GM18867 (cell line): ENCODE measurements around the gene FHIT.

Source experiments
- ATAC-seq: cut with Tn5 transposase; IDR thresholded peaks from one replicate; pipeline ENCODE4 v1.9.1; 2021; ENCODE audit warnings: mild to moderate bottlenecking, moderate library complexity; ENCODE audit not compliant: unreplicated experiment

FHIT gene

GRCh38 chr3:60045686-60046085, 1205.6 kb downstream of the FHIT start:
- ATAC-seq: no peak

- ATAC-seq: no peak
Observed at GRCh38 chr3:60036803-60037202, 1214.4 kb downstream of the FHIT start.

DNA sequence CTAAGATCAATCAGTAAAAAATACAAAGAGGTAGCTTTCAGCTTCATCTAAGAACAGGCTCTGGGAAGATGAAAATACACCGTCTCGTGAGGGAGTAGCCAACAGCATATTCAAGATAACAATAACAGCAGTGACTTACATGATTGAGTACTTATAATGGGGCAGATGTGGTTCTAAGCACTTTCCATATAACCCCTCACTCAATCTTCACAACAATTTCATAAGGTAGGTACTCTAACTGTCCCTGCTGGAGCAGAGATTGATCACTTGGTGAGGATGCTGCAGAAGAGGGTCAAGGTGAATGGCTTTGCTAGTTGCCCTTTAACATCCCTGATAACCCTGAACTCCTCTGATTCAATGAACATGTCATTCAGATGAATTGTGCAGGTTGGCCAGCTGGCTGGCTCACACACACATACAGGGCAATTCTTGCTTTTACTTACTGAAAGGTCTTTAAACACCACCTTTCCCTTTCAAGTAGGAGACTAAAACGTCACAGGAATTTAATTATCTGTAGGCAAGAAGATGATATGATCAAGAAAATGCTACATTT, 1217.3 kb downstream of the FHIT start:
- no peak for ATAC-seq

- ATAC-seq: no peak
Observed at GRCh38 chr3:60030982-60031381, 1220.3 kb downstream of the FHIT start.

DNA sequence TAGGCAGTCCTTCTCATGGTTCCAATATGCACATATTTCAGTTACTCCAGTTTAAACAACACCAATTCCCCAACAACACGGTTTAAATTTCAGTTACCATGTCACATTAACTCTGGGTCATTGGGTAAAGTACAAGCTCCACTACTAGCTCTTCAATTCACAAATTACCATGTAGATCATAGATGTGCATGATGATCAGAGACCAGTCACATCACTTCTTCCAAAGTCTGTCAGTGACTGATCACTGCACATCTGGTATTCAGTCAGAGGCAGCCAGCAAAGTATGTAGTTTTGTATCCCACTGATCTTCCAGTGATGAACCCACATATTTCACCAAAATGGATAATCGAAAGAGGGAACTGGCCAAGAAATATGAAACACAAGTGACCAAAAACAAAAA, 1223.0 kb downstream of the FHIT start:
- ATAC-seq: no peak

GRCh38 chr3:60027335-60027734, 1223.9 kb downstream of the FHIT start:
- ATAC-seq: no peak

- no peak for ATAC-seq
Observed at GRCh38 chr3:60025096-60026050, 1225.9 kb downstream of the FHIT start.

DNA sequence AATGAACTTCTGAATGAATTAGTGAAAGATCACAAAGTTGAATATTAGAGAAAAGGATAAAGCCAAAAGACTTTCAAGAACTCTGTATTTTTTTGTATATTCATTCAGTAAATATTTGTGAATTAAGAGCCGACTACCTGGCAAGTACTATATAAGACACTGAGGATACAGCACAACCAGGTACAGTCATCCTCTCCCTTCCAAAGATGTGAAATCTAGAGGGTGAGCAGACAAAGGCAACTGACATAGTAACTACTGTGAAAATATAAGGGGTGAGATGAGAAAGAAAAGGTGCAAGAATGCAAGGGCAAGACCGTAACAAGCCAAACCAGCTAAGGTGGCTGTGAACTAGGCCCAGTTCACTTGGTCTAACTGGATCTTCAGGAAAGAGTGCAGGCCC, 1226.9 kb downstream of the FHIT start:
- no peak for ATAC-seq

DNA sequence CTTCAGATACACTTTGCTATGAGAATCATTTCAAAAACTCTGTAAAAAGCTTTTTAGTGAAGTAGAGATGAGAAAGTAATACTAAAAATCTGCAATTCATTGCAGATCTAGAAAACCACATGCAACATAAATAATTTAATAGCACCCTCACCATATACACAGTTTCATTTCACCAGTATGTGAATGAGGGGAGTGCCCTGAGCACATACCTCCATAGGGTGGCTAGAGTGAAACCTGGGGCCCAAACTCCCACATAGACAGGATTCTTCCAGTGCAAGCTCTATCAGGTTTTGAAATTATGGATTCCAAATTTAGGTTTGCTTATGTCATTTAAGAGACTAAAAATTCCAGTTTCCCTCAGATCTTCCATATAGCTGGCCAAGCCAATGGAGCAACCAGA, 1228.1 kb downstream of the FHIT start:
- no peak for ATAC-seq

GRCh38 chr3:60017631-60018030, 1233.6 kb downstream of the FHIT start:
- no peak for ATAC-seq

DNA sequence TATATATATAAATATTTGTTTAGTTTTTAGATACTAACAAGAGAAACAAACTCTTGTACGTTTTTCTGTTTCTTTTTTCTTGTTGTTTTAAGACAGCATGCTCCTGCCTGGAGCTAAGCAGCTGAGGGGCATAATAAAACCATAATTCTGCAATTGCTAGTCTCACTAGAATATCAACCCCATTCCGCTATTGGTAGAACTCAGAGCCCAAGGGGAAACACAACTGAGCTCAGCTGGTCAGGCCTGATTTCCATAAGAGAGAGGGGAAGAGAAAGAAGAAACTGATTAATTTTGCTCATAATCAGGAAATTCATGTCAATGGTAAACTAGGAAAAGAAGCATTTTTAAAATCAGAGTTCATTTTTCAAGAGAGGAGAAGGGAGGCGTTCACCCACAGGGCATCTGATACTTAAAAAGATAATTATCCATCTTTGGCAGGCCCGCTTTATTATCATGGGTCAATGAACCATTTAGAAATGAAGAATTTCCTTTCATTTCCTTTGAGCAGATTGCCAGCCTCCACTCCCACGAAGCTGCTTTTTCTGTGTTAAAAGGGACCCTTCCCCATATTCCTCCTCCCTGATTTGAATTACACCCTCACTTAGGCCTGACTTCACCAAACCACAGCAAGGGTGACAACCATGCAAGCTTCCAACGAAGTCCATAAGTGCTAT, 1236.1 kb downstream of the FHIT start:
- ATAC-seq: no peak

DNA sequence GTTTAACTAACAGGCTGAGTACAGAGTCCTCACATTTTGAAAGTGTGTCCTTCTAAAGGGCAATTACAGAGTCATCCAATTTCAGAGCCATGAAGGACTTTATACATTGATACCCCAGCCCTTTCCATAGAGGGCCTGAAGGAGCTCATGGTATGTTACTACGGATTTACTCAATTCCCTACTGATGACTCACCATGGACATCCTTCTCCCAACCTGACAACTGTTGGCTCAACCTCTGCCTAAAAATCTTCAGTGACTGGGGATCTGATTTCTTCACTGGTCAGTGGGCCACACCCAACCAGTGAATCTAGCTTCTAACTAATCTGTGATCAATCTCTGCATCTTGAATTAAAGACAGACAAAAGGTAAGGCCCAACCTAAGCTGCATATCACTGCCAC, 1238.0 kb downstream of the FHIT start:
- ATAC-seq: no peak

DNA sequence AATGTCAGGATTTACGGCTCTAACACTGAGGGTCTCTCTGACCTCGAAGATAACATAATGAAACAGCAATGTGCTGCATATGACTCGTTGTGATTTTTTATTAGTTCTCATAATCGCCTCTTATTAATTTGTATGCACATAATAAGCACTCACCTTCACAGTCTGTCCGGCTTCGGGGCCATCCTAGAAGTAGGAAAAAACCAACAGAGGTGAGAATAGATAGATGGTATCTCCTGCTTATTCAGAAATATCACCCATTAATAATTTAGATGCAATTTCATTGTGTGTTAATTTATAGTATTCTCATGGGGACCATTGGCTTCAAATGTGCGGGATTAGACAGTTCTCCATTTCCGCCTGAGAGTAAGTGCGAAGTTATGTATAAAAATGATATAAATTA, 1240.0 kb downstream of the FHIT start:
- ATAC-seq: no peak

DNA sequence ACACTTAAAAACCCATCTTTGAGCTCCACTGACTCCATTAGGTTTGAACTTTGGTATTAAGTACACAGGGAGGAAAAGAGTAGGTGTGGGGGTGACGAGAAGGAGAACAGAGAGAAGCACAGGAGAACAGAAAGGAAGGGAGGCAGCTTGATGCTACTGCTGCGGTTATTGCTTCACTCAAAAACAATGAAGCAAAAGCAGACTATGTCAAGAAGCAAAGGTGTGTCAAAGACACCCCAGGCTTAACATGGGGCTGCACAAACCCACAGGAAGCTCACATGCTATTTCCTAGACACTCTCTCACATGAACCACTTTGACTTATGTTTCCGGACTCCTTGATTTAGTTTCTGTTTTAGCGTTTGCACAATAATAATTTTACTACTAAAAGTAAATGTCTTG, 1240.5 kb downstream of the FHIT start:
- ATAC-seq: peak; percentile 96

DNA sequence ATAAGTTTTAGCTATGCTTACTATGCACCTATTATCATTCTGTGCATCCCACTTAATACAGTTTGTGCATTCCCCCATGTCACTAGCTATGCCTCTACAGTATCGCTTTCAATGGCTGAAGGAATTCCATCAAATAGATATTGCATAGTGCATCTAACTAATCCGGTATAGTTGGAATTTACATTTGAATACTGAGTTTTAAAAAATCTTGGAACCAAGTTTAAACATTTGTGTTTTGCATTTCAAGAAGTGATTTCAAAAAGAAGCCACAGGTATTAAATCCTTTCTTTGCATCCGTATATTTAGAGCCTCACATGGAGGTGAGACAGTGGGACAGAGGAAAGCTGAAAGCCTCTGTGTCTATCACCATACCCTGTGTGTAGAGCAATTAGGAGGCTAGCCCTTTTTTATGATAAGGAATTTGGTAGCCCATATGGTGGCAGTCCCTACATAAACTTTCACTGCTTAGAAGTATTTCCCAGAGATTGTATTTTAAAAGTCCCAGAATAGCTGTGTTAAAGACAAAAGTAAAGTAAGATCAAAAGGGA, 1241.2 kb downstream of the FHIT start:
- ATAC-seq: no peak

GRCh38 chr3:60001369-60001768, 1249.9 kb downstream of the FHIT start:
- no peak for ATAC-seq

GRCh38 chr3:60000311-60001105, 1250.7 kb downstream of the FHIT start:
- ATAC-seq: no peak

- no peak for ATAC-seq
Observed at GRCh38 chr3:59998058-59998457, 1253.2 kb downstream of the FHIT start.

DNA sequence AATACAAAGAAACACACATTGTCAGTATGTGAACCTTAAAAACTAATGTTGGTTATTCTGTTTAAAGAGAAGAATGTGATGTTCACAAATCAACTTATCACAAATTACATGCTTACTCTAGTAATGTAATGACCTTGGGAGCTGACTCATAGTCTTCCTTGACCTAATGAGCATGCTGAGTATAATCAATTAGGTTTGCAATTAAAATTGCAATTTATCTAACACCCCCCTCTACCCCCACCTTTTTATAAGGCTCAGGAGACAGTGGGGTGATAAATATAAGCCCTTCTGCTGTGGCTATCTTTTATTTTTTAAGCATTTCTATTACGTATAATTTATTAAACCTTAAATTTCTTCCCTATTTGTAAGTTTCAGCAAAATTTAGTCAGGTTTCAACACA, 1253.7 kb downstream of the FHIT start:
- no peak for ATAC-seq

DNA sequence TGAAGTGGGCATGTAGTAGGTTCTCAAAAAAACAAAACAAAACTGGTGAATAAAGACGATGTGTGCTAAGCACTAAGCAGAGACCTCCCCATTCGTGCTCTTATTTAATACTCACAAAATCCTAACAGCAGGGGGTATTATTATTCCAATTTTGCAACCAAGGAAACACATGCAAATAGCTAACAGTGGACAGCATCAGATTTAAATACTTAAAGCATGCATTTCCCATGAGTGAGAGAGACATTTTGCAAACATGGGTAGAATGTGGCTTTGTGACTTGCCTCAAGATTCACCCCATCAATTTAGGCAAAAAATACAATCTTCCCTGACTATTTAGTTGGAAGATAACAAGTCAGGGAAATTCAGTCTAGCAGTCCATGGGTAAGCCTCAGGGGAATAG, 1255.2 kb downstream of the FHIT start:
- no peak for ATAC-seq

- ATAC-seq: no peak
Observed at GRCh38 chr3:59995563-59995962, 1255.7 kb downstream of the FHIT start.
